Lower leg skin (tissue), 4 donors: ENCODE data around the gene POLR2B. TPM values are rescaled to one million over a fixed set of nuclear protein-coding genes. Genes with fewer than 3 reads are reported as not detected.

ENCODE experiments used
- DNase-seq, 2 donors: peaks; one replicate each; pipeline ENCODE4 v3.0.0-alpha.2; 2019; ENCODE audit warnings: low spot score in 2 of 2
- H3K4me3 ChIP-seq: fragments of 200-600 bp; sonication (generic); 2 replicates; pipeline ENCODE4 v1.5.1; 2017; ENCODE audit warnings: mild to moderate bottlenecking, low read depth; ENCODE audit not compliant: poor library complexity, severe bottlenecking
- POLR2A ChIP-seq, 2 donors: fragments of 450-650 bp; IDR thresholded peaks; one replicate each; pipeline ENCODE4 v1.6.1; 2016 to 2017; ENCODE audit warnings: antibody characterized with exemption in 2 of 2, mild to moderate bottlenecking in 1 of 2, moderate library complexity in 1 of 2
- WGBS, 2 donors: methylation state at CpG; one replicate each; pipeline ENCODE4 v1.1.5; 2018; 5-methylcytosine and 5-hydroxymethylcytosine counted together
- intact Hi-C: fragments of 100-400 bp; cut with DNase I; formaldehyde crosslinking; loops from one replicate; pipeline ENCODE4 v1.15.0; 2023; ENCODE audit warnings: low total_unique reads
- total RNA-seq, 4 donors: library from RNA; depleted of rRNA; stranded (reverse); fragments of >200 nt; gene quantifications; one replicate each; pipeline ENCODE4 v1.1.0, GENCODE V29; 2016
- TF ChIP-seq, protein P1 (sequence below), 3 donors: fragments of 450-650 bp; IDR thresholded peaks; one replicate each; pipeline ENCODE4 v1.5.1; 2016; ENCODE audit warnings: antibody characterized with exemption in 3 of 3, mild to moderate bottlenecking in 3 of 3, moderate library complexity in 2 of 3

POLR2B gene
- total RNA-seq, 4 donors from 2014 or later = 47.5 to 109 (median 75.1) TPM

- no peak for DNase-seq
- no peak overlapping the region for H3K4me3 ChIP-seq
- no peak for TF ChIP-seq POLR2A (IDR thresholded peaks at IDR 0.05)
- TF ChIP-seq, protein P1, sequence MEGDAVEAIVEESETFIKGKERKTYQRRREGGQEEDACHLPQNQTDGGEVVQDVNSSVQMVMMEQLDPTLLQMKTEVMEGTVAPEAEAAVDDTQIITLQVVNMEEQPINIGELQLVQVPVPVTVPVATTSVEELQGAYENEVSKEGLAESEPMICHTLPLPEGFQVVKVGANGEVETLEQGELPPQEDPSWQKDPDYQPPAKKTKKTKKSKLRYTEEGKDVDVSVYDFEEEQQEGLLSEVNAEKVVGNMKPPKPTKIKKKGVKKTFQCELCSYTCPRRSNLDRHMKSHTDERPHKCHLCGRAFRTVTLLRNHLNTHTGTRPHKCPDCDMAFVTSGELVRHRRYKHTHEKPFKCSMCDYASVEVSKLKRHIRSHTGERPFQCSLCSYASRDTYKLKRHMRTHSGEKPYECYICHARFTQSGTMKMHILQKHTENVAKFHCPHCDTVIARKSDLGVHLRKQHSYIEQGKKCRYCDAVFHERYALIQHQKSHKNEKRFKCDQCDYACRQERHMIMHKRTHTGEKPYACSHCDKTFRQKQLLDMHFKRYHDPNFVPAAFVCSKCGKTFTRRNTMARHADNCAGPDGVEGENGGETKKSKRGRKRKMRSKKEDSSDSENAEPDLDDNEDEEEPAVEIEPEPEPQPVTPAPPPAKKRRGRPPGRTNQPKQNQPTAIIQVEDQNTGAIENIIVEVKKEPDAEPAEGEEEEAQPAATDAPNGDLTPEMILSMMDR (IDR thresholded peaks at IDR 0.05) = no peak
- intact Hi-C loops = no loop called here
These were observed 96.7 kb downstream of the POLR2B start for GRCh38 chr4:57075367-57075766.

GRCh38 chr4:57076646-57077045, 98.0 kb downstream of the POLR2B start:
- TF ChIP-seq POLR2A (IDR thresholded peaks at IDR 0.05) = no peak
- TF ChIP-seq, protein P1 (IDR thresholded peaks at IDR 0.05) = no peak
- intact Hi-C loops = no loop called here
- 49 to 53% methylated on average over 4 of the region's 4 CpGs for WGBS, 2 donors
- DNase-seq = no peak
- no peak overlapping the region for H3K4me3 ChIP-seq

GRCh38 chr4:57077550-57078343, 99.1 kb downstream of the POLR2B start:
- intact Hi-C loops = no loop called here
- 70 to 75% methylated on average over 14 of the region's 14 CpGs for WGBS, 2 donors
- TF ChIP-seq, protein P1 (IDR thresholded peaks at IDR 0.05) = no peak
- no peak for TF ChIP-seq POLR2A (IDR thresholded peaks at IDR 0.05)
- no peak overlapping the region for H3K4me3 ChIP-seq
- no peak for DNase-seq

DNA sequence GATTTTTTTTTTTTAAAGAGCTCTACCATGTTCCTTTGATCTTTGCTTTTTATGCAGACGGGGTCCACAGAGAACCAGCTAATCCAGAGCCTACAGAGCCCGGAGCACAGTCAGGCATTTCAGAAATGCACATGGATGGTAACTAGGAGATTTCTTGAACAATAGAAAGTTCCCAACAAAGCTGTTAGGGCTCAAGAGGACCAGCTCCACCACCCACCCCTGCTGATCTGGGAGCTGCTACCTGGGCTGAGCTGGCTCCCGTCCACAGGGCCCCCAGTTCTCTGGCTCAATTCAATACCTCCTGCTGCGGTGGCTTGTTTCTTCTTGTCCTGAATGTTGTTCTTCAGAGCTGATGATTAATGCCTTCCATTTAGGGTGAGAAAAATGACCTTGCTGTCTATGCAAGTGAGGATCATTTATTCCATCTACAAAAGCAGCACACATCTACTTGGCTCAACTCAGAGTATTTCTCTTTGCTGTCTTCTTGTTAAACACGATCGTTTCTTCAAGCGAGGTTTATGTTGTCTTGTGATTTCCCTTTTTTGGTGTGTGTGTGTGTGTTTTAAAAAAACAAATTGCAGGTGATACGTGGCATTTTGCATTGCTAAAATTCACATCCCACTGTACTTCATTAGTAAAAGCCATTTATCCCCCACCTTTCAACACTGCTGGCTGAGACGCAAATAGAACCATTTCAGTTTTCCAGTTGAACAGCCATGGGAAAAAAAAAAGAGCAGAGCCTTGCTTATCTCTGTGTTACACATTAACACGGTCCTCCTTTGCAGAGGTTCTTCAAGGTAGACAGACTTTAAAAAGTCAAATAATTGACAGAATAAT, 100.2 kb downstream of the POLR2B start:
- H3K4me3 ChIP-seq = no peak overlapping the region
- DNase-seq = no peak
- no peak for TF ChIP-seq POLR2A (IDR thresholded peaks at IDR 0.05)
- TF ChIP-seq, protein P1 (IDR thresholded peaks at IDR 0.05) = no peak
- 37 to 40% methylated on average over 10 of the region's 10 CpGs for WGBS, 2 donors
- intact Hi-C loops = no loop called here

Other genes starting within 250 kb of the POLR2B start
- not detected for gene SPINK2, start 157.2 kb upstream of the POLR2B start, total RNA-seq
- gene REST, start 71.0 kb upstream of the POLR2B start, total RNA-seq = 10 to 100 TPM; 29.2 to 48.2 (median 41.7) TPM
- gene NOA1, start 1.3 kb upstream of the POLR2B start, total RNA-seq = 10 to 100 TPM; 37.8 to 46.4 (median 42.9) TPM
- 100 to 1,000 TPM; 122 to 324 (median 168) TPM for gene IGFBP7, start 131.5 kb downstream of the POLR2B start, total RNA-seq